NCI-H446 (cell line): ENCODE measurements around the gene OPHN1.
A peak's percentile ranks its signal among the peaks of the same experiment; 100 is the strongest.
"Not testable (repeated sequence)": the region's sequence is repeated elsewhere in the genome, so short reads cannot be mapped to it uniquely, and the experiment has no call there.

Source experiments
- DNase-seq, 2 experiments: peaks; one replicate each; lab custom pipeline; 2025; lab: John Stamatoyannopoulos, UW

OPHN1 gene

GRCh38 chrX:68363984-68364383, 69.3 kb downstream of the OPHN1 start:
- DNase-seq: no peak

- DNase-seq: no peak
These were observed 74.6 kb downstream of the OPHN1 start for GRCh38 chrX:68358679-68359078.

GRCh38 chrX:68355629-68355920, 77.7 kb downstream of the OPHN1 start:
- no peak for DNase-seq

GRCh38 chrX:68354879-68355628, 78.2 kb downstream of the OPHN1 start:
- no peak for DNase-seq

GRCh38 chrX:68345025-68345424, 88.3 kb downstream of the OPHN1 start:
- DNase-seq: no peak

GRCh38 chrX:68343551-68343950, 89.7 kb downstream of the OPHN1 start:
- no peak for DNase-seq

GRCh38 chrX:68332201-68332731, 101.0 kb downstream of the OPHN1 start:
- DNase-seq: peak; percentile 12 to 21

GRCh38 chrX:68326841-68327240, 106.5 kb downstream of the OPHN1 start:
- DNase-seq: not testable (repeated sequence)

- DNase-seq: no peak
These were observed 125.5 kb downstream of the OPHN1 start for GRCh38 chrX:68307769-68308168.

GRCh38 chrX:68304602-68305001, 128.7 kb downstream of the OPHN1 start:
- no peak for DNase-seq

- no peak for DNase-seq
These were observed 133.4 kb downstream of the OPHN1 start for GRCh38 chrX:68299898-68300297.

- DNase-seq: no peak
These were observed 140.8 kb downstream of the OPHN1 start for GRCh38 chrX:68292471-68292870.

- no peak for DNase-seq
These were observed 145.2 kb downstream of the OPHN1 start for GRCh38 chrX:68288127-68288526.

GRCh38 chrX:68287419-68287818, 145.9 kb downstream of the OPHN1 start:
- no peak for DNase-seq

- DNase-seq: no peak
These were observed 146.3 kb downstream of the OPHN1 start for GRCh38 chrX:68286980-68287379.

- DNase-seq: no peak
These were observed 147.2 kb downstream of the OPHN1 start for GRCh38 chrX:68286076-68286475.

- DNase-seq: no peak
These were observed 148.9 kb downstream of the OPHN1 start for GRCh38 chrX:68284281-68284904.

GRCh38 chrX:68273887-68274286, 159.4 kb downstream of the OPHN1 start:
- no peak for DNase-seq

- not testable (repeated sequence) for DNase-seq
These were observed 168.5 kb downstream of the OPHN1 start for GRCh38 chrX:68264793-68265192.

- no peak for DNase-seq
These were observed 172.1 kb downstream of the OPHN1 start for GRCh38 chrX:68261060-68261672.

- DNase-seq: no peak
These were observed 176.3 kb downstream of the OPHN1 start for GRCh38 chrX:68256990-68257389.

GRCh38 chrX:68254738-68255645, 178.3 kb downstream of the OPHN1 start:
- no peak for DNase-seq
